ENCODE data around the gene CEP95.
"Not testable (repeated sequence)": the region's sequence is repeated elsewhere in the genome, so short reads cannot be mapped to it uniquely, and the experiment has no call there.

Gene CEP95

DNA sequence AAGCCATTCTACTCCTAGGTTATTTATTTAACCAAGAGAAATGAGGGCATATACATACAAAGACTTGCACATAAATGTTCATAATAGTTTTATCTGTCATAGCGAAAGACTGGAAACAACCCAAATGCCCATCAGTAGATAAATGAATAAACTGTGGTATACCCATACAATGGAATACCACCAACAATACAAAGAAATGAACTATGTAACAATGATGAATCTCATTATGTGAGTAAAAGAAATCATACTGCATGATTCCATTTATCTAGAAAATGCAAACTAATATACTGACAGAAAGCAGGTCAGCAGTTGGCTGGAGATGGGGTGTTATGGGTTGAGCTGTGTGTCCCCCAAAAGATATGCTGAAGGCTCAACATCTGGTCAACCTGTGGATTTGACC is 57.3 kb downstream of the CEP95 start:
- DNase-seq (ENCODE audit: low read depth, low spot score) = no peak

DNA sequence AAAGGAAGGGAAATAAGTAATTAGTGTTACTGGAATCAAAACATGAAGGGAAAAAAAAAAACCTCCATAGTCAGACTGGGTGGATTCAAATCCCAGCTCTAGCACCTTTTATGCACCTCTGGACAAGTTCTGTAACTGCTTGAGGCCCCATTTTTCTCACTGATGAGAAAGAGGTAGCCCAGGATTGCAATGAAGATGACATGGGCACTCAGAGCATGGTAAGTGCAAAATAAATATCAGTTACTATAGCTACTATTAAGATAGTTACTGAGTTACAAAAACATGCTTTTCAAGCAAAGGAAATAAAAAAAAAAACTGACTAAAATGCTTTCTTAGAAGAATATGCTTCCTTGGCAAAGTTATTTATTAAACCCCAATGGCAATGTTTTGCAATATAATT is 58.8 kb downstream of the CEP95 start:
- no peak overlapping the region for H3K27ac ChIP-seq
- no peak for DNase-seq (ENCODE audit: low read depth, low spot score)

More for the DNA sequence above, 57.3 kb downstream of the CEP95 start:
- no peak overlapping the region for H3K27ac ChIP-seq

DNA sequence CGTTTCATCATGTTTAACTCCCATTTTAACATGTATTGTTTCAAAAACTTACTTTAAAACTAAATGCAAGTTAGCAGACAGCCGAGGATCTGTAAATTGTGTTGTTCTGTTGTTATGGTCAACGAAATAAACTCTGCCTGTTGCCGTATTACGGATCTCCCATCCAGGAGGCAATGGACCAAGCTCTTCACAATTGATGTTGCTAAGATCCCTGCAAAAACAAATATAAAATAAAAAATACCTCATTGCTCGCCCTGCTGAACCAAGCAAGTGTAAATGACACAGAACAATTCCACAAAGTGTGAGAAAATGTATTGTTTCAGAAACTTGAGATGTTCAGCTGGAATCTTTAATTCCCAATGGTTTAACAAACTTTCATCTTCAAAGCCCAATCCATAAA is 65.0 kb downstream of the CEP95 start:
- H3K27ac ChIP-seq = no peak overlapping the region
- DNase-seq (ENCODE audit: low read depth, low spot score) = no peak

DNA sequence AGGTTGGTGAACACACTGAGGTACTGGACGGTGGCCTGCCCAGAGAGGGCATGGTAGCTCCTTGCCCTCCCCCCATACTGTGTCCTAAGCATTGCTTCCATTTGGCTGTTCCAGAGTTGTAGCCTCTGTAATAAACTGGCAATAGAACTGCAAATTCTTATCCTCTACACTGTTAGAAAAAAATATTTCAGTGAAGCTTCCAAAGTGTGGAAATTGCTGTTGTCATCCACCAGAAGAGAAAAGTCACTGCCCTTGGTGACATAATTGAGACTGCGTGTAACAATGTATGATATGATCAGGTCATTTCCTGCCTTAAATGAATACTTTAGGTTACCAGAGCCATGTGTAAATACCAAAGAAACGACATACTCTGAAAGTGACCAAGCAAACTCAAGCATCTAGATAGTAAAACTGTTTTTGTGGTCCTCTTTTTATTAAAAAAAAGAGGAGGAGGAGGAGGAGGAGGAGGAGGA is 65.9 kb downstream of the CEP95 start:
- peak overlapping the region; percentile 44 for H3K27ac ChIP-seq
- DNase-seq (ENCODE audit: low read depth, low spot score) = no peak

DNA sequence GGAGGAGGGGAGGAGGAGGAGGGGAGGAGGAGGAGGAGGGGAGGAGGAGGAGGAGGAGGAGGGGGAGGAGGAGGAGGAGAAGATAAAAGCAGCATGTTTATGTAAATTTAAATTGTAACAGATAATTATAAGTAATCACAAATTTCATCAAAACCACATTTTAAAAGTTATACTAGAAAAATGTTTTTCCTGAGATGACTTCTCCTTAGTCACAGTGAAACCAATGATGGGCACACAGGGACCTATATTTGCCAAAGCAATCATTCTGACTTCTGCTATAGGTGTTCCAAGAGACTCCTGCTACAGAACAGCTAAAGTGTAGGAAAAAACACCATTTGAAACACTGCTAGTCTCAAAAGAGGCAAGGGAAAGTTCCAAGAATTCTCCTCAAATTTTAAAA is 66.4 kb downstream of the CEP95 start:
- DNase-seq (ENCODE audit: low read depth, low spot score) = no peak
- peak overlapping the region; percentile 34 for H3K27ac ChIP-seq

DNA sequence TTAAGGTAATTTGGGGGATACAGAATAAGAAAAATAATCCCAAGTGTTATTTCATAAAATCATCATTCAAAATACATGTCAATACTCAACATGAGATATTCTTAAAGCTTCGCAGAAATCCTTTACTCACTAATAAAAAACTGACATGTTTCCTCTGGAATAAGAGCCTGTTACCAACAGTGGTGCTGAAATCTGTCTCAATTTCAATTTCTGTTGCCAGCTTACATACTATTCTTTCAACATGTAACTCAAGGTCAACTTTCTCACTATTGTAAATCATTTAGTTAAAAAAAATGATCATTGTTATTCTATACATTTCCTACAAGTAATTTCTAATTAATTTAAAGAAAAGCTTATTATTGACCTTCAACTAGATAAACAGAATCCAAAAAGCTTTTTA is 67.9 kb downstream of the CEP95 start:
- DNase-seq (ENCODE audit: low read depth, low spot score) = no peak
- H3K27ac ChIP-seq = no peak overlapping the region

DNA sequence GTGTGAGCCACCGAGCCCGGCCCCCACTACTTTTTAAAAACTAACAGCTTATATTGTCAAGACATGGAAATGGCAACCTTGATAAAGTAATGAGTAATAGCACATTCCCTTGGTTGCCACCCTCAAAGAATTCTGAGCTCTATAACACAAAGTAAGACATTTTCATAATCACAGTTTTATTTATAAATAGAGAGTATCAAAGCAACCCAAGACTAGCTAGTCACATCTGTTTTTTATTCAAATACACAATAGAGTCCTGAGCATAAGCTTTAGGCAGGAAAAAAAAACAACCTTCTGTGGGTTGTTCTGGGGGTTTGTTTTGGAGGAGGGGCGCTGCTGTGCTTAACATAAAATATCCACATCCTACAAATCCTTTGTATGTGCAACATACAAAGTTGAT is 68.7 kb downstream of the CEP95 start:
- no peak overlapping the region for H3K27ac ChIP-seq
- DNase-seq (ENCODE audit: low read depth, low spot score) = no peak

DNA sequence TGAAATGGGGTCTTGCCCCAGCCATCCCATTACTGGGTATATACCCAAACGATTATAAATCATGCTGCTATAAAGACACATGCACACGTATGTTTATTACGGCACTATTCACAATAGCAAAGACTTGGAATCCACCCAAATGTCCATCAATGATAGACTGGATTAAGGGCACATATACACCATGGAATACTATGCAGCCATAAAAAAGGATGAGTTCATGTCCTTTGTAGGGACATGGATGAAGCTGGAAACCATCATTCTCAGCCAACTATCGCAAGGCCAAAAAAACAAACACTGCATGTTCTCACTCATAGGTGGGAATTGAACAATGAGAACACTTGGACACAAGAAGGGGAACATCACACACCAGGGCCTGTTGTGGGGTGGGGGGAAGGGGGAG is 70.2 kb downstream of the CEP95 start:
- not testable (repeated sequence) for DNase-seq (ENCODE audit: low read depth, low spot score); H3K27ac ChIP-seq

DNA sequence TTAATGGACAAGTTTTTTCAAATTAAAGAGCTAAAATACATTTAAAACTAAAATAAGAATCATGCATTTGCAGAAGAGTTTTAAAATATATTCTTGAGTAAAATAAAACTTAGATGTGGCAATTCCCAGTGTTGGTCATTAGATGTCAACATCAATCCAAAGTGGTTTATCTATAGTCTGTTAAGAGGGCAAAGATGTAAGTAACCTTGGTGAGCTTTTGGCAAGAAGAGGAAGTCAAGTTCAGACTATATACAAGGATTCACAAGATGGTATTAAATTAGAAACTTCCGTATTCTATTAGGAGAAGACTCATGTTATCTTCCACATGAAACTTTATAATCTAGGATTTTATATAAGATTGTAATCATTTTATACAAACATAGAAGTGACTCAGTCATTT is 73.1 kb downstream of the CEP95 start:
- H3K27ac ChIP-seq = no peak overlapping the region
- no peak for DNase-seq (ENCODE audit: low read depth, low spot score)

DNA sequence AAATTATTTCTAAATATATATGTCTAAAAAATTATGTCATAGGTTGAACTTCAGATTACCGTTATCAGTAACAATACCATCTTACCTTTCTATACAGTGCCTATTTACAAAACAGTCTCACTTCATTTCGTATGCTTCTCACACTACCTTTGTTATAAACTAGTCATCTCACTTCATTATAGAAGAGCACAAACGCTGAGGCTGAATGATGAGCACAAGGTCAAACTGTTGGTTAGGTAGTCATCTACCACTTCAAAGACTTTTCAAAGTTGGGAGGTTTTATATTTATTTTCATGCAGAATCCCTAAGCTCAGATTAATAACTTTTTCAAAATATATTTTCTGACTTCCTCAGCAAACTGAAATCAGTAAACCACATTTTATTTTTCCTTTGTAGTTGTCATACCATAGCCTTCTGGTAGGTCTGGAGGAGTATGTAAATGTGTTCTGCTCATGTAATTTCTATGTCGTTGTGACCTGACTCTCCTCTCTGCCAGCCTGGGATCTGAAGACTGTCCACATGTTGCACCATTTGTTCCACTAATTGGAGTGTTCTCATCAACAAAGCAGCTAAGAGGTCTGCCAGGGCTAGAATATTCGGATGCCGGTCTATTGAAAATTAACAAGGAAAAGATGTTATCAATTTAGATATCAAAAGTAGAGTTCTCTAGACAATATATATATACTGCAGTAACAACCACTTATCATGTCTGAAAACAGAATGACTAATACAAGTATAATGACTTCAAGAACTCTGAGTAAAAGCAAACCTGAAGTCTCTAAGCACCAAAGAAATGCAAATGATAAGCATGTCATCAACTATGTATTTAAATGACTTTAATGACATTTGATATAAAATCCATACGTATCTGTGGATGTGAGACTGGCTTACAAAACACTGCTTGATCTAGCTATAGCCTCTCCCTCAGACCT is 73.9 kb downstream of the CEP95 start:
- no peak for DNase-seq (ENCODE audit: low read depth, low spot score)
- no peak overlapping the region for H3K27ac ChIP-seq

DNA sequence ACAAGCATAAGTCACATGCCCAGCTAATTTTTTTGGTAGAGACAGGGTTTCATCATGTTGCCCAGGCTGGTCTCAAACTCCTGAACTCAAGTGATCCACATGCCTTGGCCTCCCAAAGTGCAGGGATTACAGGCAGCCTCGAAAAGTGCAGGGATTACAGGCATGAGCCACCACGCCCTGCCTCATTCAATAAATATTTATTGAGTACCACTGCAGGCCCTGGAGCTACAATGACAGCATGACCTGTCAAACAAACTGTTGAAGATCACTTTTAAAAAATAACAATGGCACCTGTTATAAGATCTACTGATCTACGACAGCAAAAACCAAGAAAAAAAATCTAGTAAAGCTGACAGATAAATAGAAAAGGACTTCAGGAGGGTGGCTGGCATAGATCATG is 76.3 kb downstream of the CEP95 start:
- DNase-seq (ENCODE audit: low read depth, low spot score) = no peak
- no peak overlapping the region for H3K27ac ChIP-seq

DNA sequence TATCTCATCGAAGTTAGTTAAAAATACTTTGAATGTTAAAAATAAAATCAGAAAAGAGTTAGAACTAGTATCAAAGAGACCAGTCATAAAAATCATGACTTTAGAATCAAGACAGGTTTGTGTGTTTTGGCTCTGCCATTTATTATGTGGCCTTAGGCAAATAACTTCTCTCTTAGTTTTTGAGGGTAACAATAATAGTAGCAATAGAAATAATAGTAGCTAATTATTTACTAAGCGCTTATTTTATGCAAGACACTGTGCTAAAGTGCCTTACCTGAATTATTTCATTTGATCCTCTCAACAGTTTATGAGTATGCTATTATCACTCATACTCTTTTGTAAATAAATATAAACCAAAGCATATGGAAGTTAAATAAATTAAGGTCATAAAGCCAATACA is 78.4 kb downstream of the CEP95 start:
- DNase-seq (ENCODE audit: low read depth, low spot score) = no peak

More for the DNA sequence above, 78.4 kb downstream of the CEP95 start:
- H3K27ac ChIP-seq = no peak overlapping the region

Measured in epithelial cell of prostate (primary cell).